ENCODE data around the gene TRAM2.

The TRAM2 gene

DNA sequence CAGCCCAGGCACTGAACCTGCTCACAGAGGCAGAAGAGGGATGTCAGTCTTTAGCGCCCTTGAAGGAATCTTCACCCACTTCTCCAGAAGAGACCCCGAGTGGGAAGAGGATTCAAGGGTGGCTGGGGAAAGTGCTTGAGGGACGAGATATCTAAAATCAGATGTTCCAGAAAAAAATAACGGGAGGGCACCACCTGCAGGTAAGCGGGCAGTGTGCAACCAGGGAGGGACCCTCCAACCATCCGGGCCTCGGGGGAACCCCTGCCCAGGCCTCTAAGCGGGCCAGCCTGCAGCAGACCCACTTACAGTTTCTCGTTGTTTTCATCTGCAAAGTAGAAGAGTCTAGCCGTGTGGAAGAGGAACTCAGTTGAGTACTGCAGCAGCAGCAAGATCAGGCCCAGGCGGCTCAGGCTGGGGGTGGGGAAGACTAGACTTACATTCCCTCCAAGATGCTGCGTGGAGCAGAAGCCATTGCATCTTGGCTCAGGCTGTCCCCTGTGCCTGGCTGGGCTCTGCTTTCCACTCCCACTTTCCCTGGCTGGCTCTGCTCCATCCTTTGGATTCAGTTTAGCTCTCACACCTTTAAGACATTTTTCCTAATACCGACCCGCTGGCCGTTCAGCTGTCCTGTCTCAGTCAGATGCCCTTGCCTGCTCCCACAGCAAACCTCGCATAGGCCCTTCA is 71.0 kb downstream of the TRAM2 start:
- DNase-seq, result no peak

DNA sequence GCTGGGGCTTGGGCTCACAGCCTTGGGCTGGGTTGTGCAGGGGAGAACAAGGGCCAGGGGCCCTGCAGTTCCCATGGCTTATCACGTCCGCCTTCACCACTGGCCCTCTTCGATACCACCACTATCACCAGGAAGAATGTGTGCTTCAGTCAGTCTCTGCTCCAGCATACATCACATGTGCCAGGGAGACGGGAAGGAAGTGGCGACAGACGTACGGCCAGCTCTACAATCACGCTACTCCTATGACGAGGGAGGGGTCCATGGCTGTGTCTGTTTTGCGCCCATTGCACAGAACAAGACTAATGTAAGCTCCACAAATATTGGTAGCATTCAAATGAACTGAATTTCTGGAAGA is 72.1 kb downstream of the TRAM2 start:
- DNase-seq, result no peak

DNA sequence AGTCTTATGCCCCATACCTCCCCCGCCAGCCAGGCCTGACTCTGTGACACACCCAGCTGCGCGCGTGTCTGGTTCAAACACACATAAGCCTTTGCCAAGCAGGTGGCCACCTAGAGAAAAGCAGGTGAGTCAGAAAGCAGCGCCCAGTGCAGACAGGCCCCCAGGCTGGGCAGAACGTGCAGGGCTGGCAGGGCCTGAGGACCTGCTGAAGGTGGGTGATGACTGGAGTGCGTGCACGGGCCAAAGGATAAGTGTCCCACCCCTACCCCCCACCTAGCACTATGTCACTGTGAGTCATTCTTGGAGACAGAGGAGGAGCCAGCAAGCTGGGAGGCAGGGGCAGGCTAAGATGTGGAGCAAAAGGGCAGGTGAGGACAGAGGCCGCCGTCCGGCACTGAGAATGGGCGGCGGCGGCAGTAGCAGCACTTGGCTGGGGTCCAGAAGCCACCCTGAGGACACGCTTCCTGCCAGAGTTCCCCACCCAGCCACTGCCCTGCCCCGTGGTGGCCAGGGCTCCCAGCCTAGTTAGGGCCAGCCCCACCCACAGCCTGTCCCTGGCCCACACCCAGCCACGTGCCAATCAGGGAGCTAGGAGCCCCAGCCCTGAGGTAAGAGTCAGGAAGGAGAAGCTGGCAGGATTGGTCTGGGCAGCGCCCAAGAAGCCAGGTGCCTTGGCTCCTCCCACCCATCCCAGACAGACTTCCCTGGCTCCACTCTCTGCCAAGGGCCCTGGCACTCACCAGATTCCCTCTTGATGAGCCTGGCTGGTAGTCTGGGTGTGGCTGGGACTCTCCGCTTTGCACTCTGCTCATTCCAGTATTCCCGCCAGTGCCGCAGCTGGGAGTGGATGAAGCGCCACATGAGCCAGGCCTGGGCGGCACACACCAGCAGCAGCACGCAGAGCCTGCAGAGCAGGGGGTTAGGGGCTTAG is 72.7 kb downstream of the TRAM2 start:
- no peak for DNase-seq

DNA sequence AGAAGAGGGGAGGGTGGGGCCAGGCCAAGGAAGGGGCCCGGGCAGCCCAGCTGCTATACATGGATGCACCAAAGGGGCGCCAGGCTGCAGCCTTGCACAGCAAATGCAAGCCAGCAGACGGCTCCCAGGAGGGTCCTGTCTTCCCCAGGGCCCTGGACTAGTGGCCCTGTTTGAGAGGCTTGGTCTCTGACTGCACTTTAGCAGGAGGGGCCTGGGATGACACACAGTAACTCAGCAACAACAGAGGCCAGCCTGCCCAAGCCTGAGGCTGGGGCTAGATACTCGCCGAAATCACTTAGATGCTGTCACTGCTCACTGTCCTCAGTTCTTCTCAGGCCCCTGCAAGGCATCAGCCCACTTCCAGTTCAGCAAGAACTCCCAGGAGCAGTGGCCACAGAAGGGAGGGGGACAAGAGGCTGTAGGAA is 73.5 kb downstream of the TRAM2 start:
- no peak for DNase-seq

DNA sequence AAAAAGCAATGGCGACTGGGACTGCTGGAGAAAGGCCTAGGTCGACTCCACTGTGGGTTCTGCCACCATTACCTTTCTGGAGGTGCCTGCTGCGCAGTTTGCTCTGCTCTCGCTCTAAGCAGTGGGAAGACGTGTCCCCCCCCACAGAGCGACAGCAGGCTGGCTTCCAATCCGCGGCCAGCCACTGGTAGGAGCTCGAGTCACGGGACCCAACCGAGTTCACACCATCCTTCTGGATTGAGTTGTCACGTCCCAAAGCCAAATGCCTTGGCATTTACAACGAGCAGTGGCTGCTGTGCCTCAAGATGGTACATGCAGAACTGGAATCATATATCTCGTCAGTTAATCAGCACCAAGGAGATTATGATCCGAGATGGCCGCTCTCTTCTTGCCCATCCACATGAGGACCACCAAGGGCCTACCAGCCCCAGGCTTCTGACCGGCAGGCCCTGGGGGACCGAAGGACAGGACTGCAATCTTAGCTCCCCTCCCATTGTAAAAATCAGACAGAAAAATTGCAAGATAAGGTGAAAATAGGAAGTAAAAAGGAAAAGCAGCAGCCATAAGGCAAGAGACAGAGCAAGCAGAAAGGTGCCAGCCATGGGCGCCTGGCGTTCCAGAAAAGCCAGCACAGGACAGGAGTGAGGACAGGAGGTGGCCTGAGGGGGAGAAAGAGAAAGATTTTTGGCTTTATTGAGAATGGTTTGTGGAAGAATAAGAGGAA is 74.4 kb downstream of the TRAM2 start:
- DNase-seq, result no peak

DNA sequence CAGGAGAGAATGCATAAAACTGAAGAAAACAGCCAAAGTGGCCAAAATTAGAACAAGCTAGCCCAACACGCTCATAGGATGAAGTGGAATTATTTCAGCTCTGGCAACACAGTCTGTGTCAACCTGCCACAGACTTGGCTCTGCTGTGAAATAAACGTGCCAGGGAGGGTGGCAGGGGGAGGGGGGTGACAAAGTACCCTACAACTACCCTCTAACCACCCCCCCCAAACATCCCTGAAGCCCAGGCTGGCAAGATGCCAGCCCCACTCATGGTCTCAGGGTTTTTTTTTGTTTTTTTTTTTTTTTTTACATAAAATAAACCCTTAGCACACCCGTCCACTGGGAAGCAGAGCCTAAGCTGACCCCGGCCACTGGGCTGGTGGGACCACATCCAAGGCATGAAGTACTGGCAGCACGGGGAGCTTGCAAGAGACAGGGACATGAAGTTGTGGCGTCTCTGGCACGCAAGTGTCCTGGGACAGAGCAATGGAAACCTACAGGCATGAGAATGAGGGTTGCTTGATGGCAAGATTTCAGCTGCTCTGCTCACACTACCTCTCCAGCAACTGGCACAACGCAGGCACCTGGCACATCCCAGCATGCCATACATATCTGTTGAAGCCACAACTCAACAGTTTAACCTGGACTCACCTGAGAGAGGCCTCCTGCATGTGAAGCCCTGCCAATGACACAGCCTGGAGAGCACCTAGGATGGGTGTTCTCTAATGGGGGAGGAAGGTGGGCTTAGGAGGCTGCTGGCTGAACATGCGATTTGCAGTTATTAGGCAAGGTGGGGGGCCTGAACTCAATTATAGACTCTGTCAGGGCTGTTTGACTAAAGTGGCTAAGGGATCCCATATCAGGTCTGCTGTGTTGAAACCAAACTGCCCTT is 76.4 kb downstream of the TRAM2 start:
- DNase-seq, result no peak

DNA sequence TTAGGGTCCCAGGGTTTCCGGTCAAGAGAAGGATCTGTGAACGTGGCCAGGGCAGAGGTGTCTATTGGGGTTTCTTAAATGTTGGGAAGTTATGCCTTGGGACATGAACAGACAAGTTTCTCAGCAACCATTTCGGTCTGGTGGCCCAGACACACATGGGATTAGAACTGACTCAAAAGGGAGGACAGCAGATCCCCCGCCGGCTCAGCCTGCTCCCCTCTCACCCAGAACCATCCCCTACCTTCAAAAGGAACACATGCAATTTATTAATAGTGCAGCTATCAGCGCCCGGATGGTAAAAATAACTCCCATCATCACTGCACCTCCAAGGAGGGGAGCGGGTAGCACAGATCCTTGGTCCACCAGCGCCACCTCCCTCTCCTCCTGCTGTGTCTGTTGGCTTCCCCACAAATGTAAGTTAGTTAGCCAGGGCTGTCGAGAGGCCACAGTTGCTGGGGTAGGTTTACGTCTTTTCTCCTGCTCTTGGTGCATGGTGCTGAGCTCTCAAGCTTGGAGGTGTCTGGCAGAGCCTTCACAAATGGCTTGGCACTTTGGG is 77.1 kb downstream of the TRAM2 start:
- no peak for DNase-seq

DNA sequence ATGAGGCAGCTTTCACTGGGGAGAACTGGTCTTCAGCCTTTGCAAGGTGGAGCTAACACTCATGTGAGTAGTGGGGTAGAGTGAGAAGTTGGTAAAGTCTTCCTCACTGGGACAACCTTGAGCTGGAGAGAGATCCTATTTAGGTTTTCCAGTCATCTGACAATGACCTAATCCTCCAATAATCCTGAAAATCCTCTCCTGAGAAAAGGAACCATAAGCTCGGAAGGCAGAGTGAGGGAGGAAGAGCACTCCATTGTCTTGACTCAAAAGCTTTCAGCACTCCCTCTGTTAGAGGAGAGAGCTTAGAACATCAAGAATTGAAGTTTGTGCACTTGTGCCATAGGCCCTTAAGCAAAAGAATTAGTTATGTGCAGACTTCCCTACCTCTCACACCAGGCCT is 77.8 kb downstream of the TRAM2 start:
- DNase-seq, result peak in 1 of 2 experiments; percentile 9

DNA sequence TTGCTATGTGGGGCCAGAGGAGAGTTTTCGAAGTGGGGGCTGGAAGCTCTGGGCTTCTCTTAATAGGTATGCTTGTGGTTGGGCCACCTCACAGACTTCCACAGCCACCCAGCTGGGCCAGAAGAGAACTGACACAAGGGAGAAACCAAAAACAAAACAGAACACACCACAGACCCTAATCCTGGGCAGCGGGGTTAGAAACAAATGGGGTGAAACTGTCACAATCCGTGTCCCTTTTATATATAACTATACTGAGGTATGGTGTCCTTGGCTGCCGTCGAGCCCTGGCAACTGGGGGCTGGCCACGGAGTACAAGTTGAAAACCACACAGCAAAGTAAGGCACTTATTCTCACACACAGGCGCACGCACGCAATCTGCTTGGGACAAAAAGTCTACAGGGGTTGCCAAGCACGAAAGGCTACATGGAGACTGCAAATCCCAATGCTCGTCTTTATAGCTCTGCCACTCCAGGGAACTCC is 78.3 kb downstream of the TRAM2 start:
- no peak for DNase-seq

DNA sequence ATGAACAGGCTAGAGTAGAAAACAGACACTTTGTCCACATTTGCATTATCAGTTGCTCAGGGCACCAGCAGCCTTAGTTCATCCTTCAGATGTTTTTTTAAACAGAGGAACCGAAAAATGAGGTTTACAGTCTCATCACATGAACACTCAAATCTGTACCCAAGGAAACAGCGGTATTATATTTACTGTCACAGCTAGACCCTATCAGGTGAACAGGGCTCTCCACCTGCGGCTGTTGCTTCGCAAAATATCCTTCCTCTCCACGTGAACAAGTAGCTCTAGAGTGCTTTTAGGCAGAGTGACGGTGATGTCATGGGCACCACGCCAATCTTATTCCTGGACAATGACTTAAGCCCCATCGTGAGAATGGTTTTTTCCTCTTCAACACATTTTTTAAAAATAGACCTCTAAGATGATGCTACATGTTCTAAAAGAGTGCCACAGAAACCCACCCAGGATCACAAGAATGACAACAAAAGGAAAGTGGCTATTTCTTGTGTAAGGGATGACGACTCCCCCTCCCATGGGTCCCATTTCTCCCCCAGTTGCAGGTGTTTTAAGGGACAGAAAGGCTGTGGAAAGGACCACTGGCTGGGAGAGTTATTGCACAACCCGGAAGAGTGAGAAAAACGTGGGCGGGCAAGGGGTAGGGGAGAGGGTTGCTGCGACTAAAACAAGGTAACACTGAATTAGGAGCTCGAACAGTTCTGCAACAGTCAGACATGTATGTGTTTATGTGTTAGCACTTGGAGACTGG is 79.0 kb downstream of the TRAM2 start:
- DNase-seq, result no peak

DNA sequence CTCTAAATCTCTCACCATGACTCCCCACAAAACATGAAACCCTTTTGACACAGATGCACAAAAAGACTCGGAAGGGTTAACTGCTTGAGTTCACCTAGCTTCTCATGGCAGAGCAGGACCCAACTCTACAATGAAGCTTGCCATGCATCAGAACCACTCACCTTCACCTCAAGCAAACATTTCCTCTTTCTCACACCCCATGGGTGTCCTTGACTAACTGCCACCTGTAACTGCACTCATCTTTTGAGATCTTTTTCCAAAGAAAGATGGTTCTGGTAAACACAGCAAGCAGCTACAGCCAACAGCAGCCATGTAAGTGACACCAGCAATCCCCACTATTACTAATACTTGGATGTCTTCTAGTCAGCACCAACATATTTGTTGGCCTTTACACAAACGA is 80.2 kb downstream of the TRAM2 start:
- DNase-seq, result no peak

DNA sequence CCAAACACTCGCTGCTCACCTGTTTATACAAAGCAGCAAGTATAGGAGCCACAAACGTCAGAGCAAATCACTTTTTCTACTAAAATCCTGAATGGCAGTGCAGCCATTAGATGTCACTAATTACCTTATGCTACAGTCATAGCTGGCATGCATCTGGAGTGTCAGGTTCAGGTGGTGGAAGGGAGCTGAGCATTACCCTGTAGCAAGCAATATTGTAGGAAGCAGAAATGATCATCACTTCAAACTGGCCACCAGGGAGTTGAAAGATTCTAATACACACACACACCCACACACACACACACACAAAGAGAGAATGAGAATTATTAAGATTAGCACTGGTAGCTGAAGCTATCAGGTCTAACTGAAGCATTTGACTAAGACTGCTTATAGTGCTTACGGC is 80.9 kb downstream of the TRAM2 start:
- no peak for DNase-seq

DNA sequence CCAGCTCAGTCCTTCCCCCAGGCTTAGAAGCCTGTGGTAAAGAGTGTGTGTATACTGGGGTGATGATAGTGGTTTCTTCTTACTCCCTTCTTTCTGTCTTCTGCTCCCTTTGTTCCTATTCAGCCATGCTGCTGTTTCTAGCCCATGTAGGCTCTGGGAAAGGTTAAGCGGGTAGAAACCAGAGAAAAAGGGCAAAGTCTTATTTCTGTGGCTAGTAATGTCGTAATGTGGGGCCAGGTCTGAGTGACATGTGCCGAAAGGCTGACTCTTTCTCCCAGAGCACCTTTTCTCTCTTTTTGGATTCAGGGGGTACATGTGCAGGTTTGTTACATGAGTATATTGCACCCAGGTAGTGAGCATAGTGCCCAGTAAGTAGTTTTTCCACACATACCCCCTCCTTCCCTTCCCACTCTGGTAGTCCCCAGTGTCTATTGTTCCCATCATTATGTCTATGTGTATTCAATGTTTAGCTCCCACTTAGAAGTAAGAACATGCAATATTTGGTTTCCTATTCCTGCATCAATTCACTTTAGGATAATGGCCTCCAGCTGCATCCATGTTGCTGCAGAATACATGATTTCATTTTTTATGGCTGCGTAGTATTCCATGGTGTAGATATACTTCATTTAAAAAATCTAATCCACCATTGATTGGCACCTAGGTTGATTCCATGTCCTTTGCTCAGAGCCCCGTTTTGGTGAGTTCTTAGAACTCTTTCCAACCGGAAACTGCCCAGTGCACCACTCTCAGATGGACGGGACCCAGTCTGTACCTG is 82.4 kb downstream of the TRAM2 start:
- no peak for DNase-seq

DNA sequence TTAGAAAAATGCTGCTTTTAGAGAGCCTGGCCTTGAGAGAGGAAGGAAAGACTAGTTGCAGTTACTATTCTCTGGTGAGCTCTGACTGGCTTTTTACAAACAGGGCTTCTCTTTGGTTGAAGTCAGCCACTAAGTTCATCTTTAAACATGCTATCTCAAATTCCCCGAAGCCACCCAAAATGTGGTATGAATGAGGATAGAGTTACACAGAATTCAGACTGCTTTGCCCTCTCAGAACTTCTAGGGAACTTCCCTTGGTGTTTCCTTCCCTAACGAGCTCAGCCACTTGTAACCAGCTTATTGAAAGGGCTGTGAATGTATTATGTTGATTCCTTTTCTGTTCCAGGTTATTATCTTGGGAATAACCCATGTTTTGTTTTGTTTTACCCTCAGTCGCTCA is 83.2 kb downstream of the TRAM2 start:
- DNase-seq, result no peak

DNA sequence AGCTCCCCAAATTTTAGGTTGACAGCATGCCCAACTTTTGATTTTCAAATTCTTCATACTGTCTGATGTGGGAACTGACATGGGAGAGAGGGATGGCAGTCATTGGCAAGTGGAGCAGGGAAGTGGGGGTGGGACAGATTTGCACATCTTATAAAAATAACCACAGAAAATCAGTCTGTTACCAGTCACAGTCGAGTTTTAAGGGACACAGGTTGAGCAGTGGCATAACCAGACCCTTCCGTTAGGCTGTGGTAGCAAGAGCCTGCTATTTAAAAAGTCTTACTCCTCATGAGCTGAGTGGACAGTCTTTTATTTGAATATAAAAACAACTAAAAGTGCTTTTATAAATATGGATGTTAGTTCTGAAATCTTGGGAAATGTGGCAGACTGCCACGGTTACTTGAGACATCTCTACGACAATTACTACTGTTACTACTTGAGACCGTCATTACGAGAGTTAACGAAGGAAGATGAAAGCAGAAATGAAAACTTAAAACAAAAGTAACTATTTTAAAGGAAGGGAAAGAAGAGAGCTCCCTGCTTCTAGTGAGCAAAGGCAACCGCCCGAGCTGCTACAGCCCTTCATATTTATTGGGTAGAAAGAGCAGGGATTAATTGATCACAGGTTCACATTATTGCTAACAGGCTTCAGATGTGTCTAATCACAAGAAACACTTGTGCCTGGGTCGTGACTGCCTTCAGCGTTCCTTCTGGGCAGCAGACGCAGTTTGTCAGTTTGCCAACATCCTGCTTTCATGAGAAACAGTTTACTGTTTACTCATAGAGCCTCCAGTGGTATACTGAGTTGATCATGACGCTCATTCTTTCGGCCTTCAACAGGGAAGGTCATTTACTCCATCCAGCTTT is 85.4 kb downstream of the TRAM2 start:
- DNase-seq, result no peak

DNA sequence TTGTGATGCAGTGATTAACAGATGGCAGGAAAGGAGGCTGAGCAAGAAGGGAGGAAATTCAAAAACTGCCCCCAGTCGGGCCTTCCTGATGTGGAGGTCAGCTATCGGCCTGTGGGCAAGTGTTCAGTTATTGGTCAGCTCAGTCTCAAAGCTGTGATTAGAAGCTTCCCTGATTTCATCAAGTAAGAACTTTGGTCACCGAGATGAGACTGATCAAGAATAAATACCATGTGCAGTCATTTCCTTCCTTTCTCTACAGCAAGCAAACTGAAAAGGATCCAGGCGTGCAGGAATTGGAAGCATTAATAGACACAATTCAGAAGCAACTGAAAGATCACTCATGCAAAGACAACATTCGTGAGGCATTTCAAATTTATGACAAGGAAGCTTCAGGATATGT is 87.0 kb downstream of the TRAM2 start:
- DNase-seq, result no peak

DNA sequence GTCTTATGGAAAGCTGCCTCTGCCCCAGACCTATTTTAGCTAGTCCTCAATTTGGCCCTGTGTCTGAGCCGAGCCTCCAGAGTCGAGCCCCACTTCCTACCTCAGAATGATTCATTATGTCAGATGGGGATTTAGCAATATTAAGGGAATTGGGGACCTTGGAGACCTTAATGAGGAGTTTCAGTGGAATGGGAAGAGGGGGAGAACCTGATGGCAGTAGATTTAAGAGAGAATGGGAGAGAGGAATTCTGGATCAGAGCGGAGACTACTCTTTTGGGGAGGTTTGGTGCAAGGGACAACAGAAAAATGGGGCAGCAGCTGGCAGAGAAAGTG is 93.2 kb downstream of the TRAM2 start:
- DNase-seq, result no peak

DNA sequence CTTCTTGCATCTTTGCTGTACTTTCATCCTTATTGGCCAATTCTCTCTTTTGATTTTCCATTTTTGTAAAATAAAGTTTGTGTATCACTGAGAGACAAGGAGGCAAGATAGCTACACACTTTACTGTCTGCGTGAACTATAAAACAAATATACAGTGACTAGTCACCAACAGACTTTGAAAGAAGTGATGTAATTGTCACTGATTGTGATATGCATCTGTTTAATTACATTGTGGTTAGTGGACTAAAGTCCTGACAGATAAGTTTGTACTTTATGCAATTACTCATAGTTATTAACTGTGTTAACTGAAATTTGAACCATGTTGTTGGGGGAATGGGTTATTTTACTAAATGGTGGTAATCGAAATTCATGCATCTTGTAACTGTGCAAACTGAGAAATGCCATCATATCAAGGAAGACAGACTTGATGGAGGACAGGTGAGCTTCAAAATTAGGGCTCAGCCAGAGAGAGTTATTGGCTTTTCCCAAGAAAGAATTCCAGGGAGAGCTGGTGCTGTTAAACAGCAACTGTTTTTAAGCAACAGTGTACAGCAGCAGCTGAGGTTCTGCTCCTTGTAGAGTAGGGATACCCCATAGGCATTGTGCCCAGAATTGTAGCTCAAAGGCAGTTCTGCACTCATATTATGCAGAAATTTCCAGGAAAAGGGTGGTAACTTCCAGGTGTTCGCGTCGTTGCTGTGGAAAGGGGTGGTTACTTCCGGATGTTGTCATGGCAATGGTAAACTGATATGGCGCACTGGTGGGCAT is 93.8 kb downstream of the TRAM2 start:
- DNase-seq, result no peak

DNA sequence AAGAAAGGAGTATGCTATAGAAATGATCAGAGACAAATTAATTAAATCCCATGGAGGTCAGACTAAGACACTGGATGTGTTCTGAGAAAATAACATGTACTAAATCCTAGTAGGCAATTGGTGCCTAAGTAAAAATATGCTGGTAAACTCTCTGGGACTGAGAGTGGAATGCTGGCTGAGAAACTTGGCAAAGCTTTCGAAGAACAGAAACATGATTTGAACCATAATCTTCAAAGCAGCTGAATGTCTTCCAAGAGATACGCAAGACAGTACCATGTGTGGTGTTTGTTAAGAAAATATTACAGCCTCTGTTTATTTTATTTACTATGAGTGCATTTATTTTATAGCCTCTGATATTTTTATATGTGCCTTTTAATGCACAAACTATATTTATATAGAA is 101.6 kb downstream of the TRAM2 start:
- no peak for DNase-seq

Measured in NCI-H524 (cell line).